NCI-H774 (cell line): ENCODE measurements around the gene NCBP2L.

ENCODE experiments used
- DNase-seq: peaks from one replicate; lab custom pipeline; 2025; lab: John Stamatoyannopoulos, UW

NCBP2L gene

GRCh38 chrX:107752714-107753113 is 24.8 kb upstream of the NCBP2L start:
- no peak for DNase-seq

GRCh38 chrX:107753187-107753586 is 24.3 kb upstream of the NCBP2L start:
- DNase-seq: no peak

- no peak for DNase-seq
Observed at GRCh38 chrX:107755721-107756120, 21.8 kb upstream of the NCBP2L start.

- DNase-seq: no peak
Observed at GRCh38 chrX:107758231-107758766, 19.2 kb upstream of the NCBP2L start.

GRCh38 chrX:107760304-107761077 is 17.0 kb upstream of the NCBP2L start:
- DNase-seq: no peak

- DNase-seq: no peak
Observed at GRCh38 chrX:107763647-107764046, 13.9 kb upstream of the NCBP2L start.

GRCh38 chrX:107764845-107765608 is 12.5 kb upstream of the NCBP2L start:
- DNase-seq: no peak

- no peak for DNase-seq
Observed at GRCh38 chrX:107766470-107767150, 10.9 kb upstream of the NCBP2L start.

- no peak for DNase-seq
Observed at GRCh38 chrX:107768051-107768450, 9.5 kb upstream of the NCBP2L start.

GRCh38 chrX:107769581-107770317 is 7.8 kb upstream of the NCBP2L start:
- DNase-seq: no peak

- DNase-seq: no peak
Observed at GRCh38 chrX:107773206-107773605, 4.3 kb upstream of the NCBP2L start.

GRCh38 chrX:107773906-107774435 is 3.6 kb upstream of the NCBP2L start:
- DNase-seq: no peak

GRCh38 chrX:107775000-107775733 is 2.4 kb upstream of the NCBP2L start:
- no peak for DNase-seq

GRCh38 chrX:107775734-107776511 is 1.6 kb upstream of the NCBP2L start, which contains the start of gene TSC22D3:
Gene TSC22D3, minus strand, starts transcription at chrX:107775787. Its CDS starts 368 bp downstream, at chrX:107775419.
- DNase-seq: peak; percentile 2

- peak; percentile 20 for DNase-seq
Observed at GRCh38 chrX:107776649-107777535, 641 bp upstream of the NCBP2L start.

GRCh38 chrX:107780525-107780924 is 3.0 kb downstream of the NCBP2L start:
- no peak for DNase-seq

GRCh38 chrX:107787827-107788226 is 10.3 kb downstream of the NCBP2L start:
- no peak for DNase-seq

- DNase-seq: no peak
Observed at GRCh38 chrX:107804427-107804826, 26.9 kb downstream of the NCBP2L start.

- no peak for DNase-seq
Observed at GRCh38 chrX:107805179-107805578, 27.6 kb downstream of the NCBP2L start.
